WTC11 (cell line): Measurements from ENCODE around the gene CCDC39. TPM values are rescaled to one million over a fixed set of nuclear protein-coding genes. Genes with fewer than 3 reads are reported as not detected.

Experiments
- ATAC-seq: fragments of 200-7000 bp; cut with Tn5 transposase; 2 replicates; pipeline ENCODE4 v1.10.0; 2021; ENCODE audit warnings: mild to moderate bottlenecking, moderate library complexity
- CTCF ChIA-PET: fragments of 300-600 bp; sonication (Branson Sonifier 250); formaldehyde crosslinking; loops from one replicate; lab custom pipeline; 2021; ENCODE audit warnings: antibody characterized with exemption; lab: Charles Lee
- POLR2A ChIA-PET: fragments of 350-600 bp; sonication (Branson Sonifier 250); formaldehyde crosslinking; loops from one replicate; lab custom pipeline; 2021; ENCODE audit warnings: antibody characterized with exemption; lab: Charles Lee
- DNase-seq: peaks from one replicate; pipeline ENCODE4 v3.0.0; 2021; ENCODE audit warnings: low spot score
- H3K27ac Mint-ChIP-seq: 2 replicates; pipeline ENCODE4 v1.8.0; 2021; ENCODE audit warnings: mixed read lengths
- H3K27me3 Mint-ChIP-seq: 2 replicates; pipeline ENCODE4 v1.8.0; 2021; ENCODE audit warnings: low read depth, mild to moderate bottlenecking, moderate library complexity, mixed read lengths
- H3K36me3 Mint-ChIP-seq: 2 replicates; pipeline ENCODE4 v1.8.0; 2021; ENCODE audit warnings: mixed read lengths
- H3K4me1 Mint-ChIP-seq: 2 replicates; pipeline ENCODE4 v1.8.0; 2022; ENCODE audit warnings: mixed read lengths
- H3K4me3 Mint-ChIP-seq: 2 replicates; pipeline ENCODE4 v1.8.0; 2021; ENCODE audit warnings: mild to moderate bottlenecking, moderate library complexity, mixed read lengths
- H3K9me3 Mint-ChIP-seq: 2 replicates; pipeline ENCODE4 v1.8.0; 2021; ENCODE audit warnings: mixed read lengths
- ATF6 ChIP-seq: sonication (generic); formaldehyde crosslinking; IDR thresholded peaks from 2 replicates; pipeline ENCODE4 v1.8.1; 2023; ENCODE audit warnings: mild to moderate bottlenecking, missing genetic modification reagents
- CDX4 ChIP-seq: fragments of 250-450 bp; sonication (Bioruptor Pico); IDR thresholded peaks from 2 replicates; pipeline ENCODE4 v1.9.0; 2021; ENCODE audit warnings: moderate library complexity, mild to moderate bottlenecking, inconsistent platforms, borderline replicate concordance
- CREM ChIP-seq: sonication (generic); formaldehyde crosslinking; IDR thresholded peaks from 2 replicates; pipeline ENCODE4 v1.8.1; 2022; ENCODE audit warnings: mild to moderate bottlenecking, missing genetic modification reagents, moderate library complexity
- CTCF ChIP-seq: fragments of 200-600 bp; IDR thresholded peaks from 2 replicates; pipeline ENCODE4 v1.8.0; 2022; ENCODE audit warnings: antibody characterized with exemption
- ELF4 ChIP-seq: sonication (generic); formaldehyde crosslinking; IDR thresholded peaks from 2 replicates; pipeline ENCODE4 v1.8.1; 2022; ENCODE audit warnings: low read depth, mild to moderate bottlenecking, moderate library complexity, missing genetic modification reagents
- EMX1 ChIP-seq: fragments of 250-450 bp; sonication (Bioruptor Pico); IDR thresholded peaks from 2 replicates; pipeline ENCODE4 v1.8.0; 2021; ENCODE audit warnings: mild to moderate bottlenecking
- ESRRA ChIP-seq: sonication (generic); formaldehyde crosslinking; IDR thresholded peaks from 2 replicates; pipeline ENCODE4 v1.8.1; 2022; ENCODE audit warnings: mild to moderate bottlenecking, missing genetic modification reagents, borderline replicate concordance
- FOXK1 ChIP-seq: sonication (generic); formaldehyde crosslinking; IDR thresholded peaks from 2 replicates; pipeline ENCODE4 v1.8.0; 2022; ENCODE audit warnings: mild to moderate bottlenecking, moderate library complexity, missing genetic modification reagents
- FOXP4 ChIP-seq: sonication (generic); formaldehyde crosslinking; IDR thresholded peaks from 2 replicates; pipeline ENCODE4 v1.8.0; 2022; ENCODE audit warnings: mild to moderate bottlenecking, missing genetic modification reagents
- GABPB1 ChIP-seq: sonication (generic); formaldehyde crosslinking; IDR thresholded peaks from 2 replicates; pipeline ENCODE4 v1.8.1; 2023; ENCODE audit warnings: mild to moderate bottlenecking, missing genetic modification reagents
- HMGXB4 ChIP-seq: sonication (generic); formaldehyde crosslinking; IDR thresholded peaks from 2 replicates; pipeline ENCODE4 v1.8.1; 2023; ENCODE audit warnings: mild to moderate bottlenecking, moderate library complexity, missing genetic modification reagents
- KAT7 ChIP-seq: sonication (generic); formaldehyde crosslinking; IDR thresholded peaks from 2 replicates; pipeline ENCODE4 v1.8.1; 2023; ENCODE audit warnings: missing genetic modification reagents, mild to moderate bottlenecking, borderline replicate concordance
- MLX ChIP-seq: sonication (generic); formaldehyde crosslinking; IDR thresholded peaks from 2 replicates; pipeline ENCODE4 v1.8.1; 2023; ENCODE audit warnings: mild to moderate bottlenecking, missing genetic modification reagents, moderate library complexity
- NR1H2 ChIP-seq: sonication (generic); formaldehyde crosslinking; IDR thresholded peaks from 2 replicates; pipeline ENCODE4 v1.9.0; 2021; ENCODE audit warnings: mild to moderate bottlenecking, moderate library complexity, missing genetic modification reagents
- SOX15 ChIP-seq: fragments of 250-450 bp; sonication (Bioruptor Pico); IDR thresholded peaks from 2 replicates; pipeline ENCODE4 v1.9.0; 2021; ENCODE audit warnings: mild to moderate bottlenecking
- TEAD1 ChIP-seq: sonication (generic); formaldehyde crosslinking; IDR thresholded peaks from 2 replicates; pipeline ENCODE4 v1.8.0; 2022; ENCODE audit warnings: mild to moderate bottlenecking, missing genetic modification reagents
- ZNF671 ChIP-seq: fragments of 250-450 bp; sonication (Bioruptor Pico); IDR thresholded peaks from 2 replicates; pipeline ENCODE4 v1.8.0; 2021; ENCODE audit warnings: mild to moderate bottlenecking
- total RNA-seq: library from RNA; stranded (reverse); gene quantifications from 3 replicates; pipeline ENCODE4 v1.2.3, GENCODE V29; 2021

The CCDC39 gene
- total RNA-seq, 1 experiment from 2014 or later = not detected

- Mint-ChIP-seq H3K4me3 (no peak overlapping the region), H3K9me3 (no peaks in the 10 kb centered on the region), H3K27ac (no peak overlapping the region), H3K36me3 (no peaks in the 10 kb centered on the region), H3K27me3 (no peaks in the 10 kb centered on the region), H3K4me1 (no peaks in the 10 kb centered on the region)
- ChIA-PET CTCF (interaction anchor here (0.7 to 1.4 kb wide), 4 partner anchors 11 to 589 kb away, joined by 3 to 5 read pairs (median 4); partner anchors contain the start of gene CCDC39), POLR2A (no interaction called here)
- DNase-seq (no peak), ATAC-seq (peak; percentile 41; the same call in 1 of the 2 replicates)
- TF ChIP-seq CTCF (0 out of 2 replicates have a peak, but pooled peaks have one; percentile 10), FOXK1 (CRISPR knock-in tag) (no peak), ESRRA (CRISPR knock-in tag) (no peak)
These were observed 33.0 kb downstream of the CCDC39 start for GRCh38 chr3:180646187-180646790.

GRCh38 chr3:180640987-180641386, 38.3 kb downstream of the CCDC39 start:
- CTCF ChIA-PET = no interaction called here
- TF ChIP-seq EMX1 (CRISPR knock-in tag) (no peak), CTCF (no peak), NR1H2 (no peak), MLX (CRISPR knock-in tag) (no peak), ELF4 (no peak), FOXP4 (CRISPR knock-in tag) (no peak)
- no peaks in the 10 kb centered on the region for H3K27me3 Mint-ChIP-seq
- DNase-seq (no peak), ATAC-seq (no peak)
- no peak overlapping the region for H3K4me3 Mint-ChIP-seq
- H3K4me1 Mint-ChIP-seq = no peaks in the 10 kb centered on the region
- peaks cover 7% of the 10 kb centered on the region; the same call in 1 of the 2 replicates for H3K9me3 Mint-ChIP-seq
- POLR2A ChIA-PET = no interaction called here
- no peaks in the 10 kb centered on the region for H3K36me3 Mint-ChIP-seq
- H3K27ac Mint-ChIP-seq = no peak overlapping the region

- H3K4me3 Mint-ChIP-seq = no peak overlapping the region
- CTCF ChIA-PET = interaction anchor here (0.7 to 1.4 kb wide), 5 partner anchors 12 to 221 kb away, joined by 3 to 4 read pairs (median 3); partner anchors contain the start of gene CCDC39
- peak; percentile 32 for DNase-seq
- peaks cover 7% of the 10 kb centered on the region; the same call in 1 of the 2 replicates for H3K9me3 Mint-ChIP-seq
- ATAC-seq = peak; percentile 96
- H3K27me3 Mint-ChIP-seq = no peaks in the 10 kb centered on the region; the same call in 1 of the 2 replicates
- H3K27ac Mint-ChIP-seq = no peak overlapping the region
- H3K36me3 Mint-ChIP-seq = no peaks in the 10 kb centered on the region
- H3K4me1 Mint-ChIP-seq = no peaks in the 10 kb centered on the region
- POLR2A ChIA-PET = no interaction called here
- TF ChIP-seq ESRRA (CRISPR knock-in tag) = no peak
- no peak for TF ChIP-seq TEAD1 (CRISPR knock-in tag)
- no peak for TF ChIP-seq CREM (CRISPR knock-in tag)
- no peak for TF ChIP-seq NR1H2
- TF ChIP-seq CDX4 (CRISPR knock-in tag) = no peak
- no peak for TF ChIP-seq SOX15 (CRISPR knock-in tag)
- TF ChIP-seq ZNF671 = no peak
- TF ChIP-seq HMGXB4 = no peak
- TF ChIP-seq CTCF = no peak
- no peak for TF ChIP-seq KAT7 (CRISPR knock-in tag)
- TF ChIP-seq GABPB1 (CRISPR knock-in tag) = no peak
- no peak for TF ChIP-seq ATF6 (CRISPR knock-in tag)
These were observed 45.6 kb downstream of the CCDC39 start for GRCh38 chr3:180633722-180634121.
